ENCODE data around the gene PLCXD3. TPM values are rescaled to one million over a fixed set of nuclear protein-coding genes. Genes with fewer than 3 reads are reported as not detected.
"Not testable (repeated sequence)": the region's sequence is repeated elsewhere in the genome, so short reads cannot be mapped to it uniquely, and the experiment has no call there.

The PLCXD3 gene
- total and polyA plus RNA-seq, 2 experiments from 2014 or later, result 0.13 to 0.22 TPM

DNA sequence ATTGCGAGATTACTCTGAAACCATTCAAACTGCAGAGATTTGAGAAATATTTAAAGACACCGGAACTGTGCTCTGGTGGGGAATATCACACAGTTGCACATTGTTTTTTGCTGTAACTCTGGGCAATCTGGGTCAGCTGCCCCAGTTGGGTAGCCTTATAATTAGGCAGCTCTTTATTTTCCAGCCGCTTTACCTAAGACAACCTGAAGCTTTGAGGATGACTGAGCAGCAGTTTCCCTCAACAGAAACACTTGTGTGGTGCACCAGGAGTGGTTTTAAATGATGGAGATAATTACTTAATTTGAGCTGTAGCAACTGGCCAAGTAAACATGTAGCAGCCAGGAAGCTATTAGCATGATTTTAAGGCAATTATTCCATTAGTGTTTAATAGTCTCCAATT, 2.9 kb downstream of the PLCXD3 start:
- no peak overlapping the region for H3K9ac ChIP-seq
- no peak for DNase-seq
- peaks cover 12% of the 10 kb centered on the region for H3K27me3 ChIP-seq (replicated peaks; ENCODE audit: insufficient read depth)
- in situ Hi-C loops (cut with MboI), result no loop called here
- H3K27ac ChIP-seq, result no peak overlapping the region
- H3K4me1 ChIP-seq (ENCODE audit: insufficient read depth), result 0 out of 2 replicates have a peak, but pooled peaks cover 6% of the 10 kb centered on the region
- H3K79me2 ChIP-seq (ENCODE audit: insufficient read depth), result no peaks in the 10 kb centered on the region
- no peaks in the 10 kb centered on the region for H3K9me3 ChIP-seq (ENCODE audit: low read depth)
- no peaks in the 10 kb centered on the region for H4K20me1 ChIP-seq (ENCODE audit: insufficient read depth)
- no peak overlapping the region for H3K4me2 ChIP-seq (ENCODE audit: unreplicated experiment)
- H3K9me2 ChIP-seq (ENCODE audit: insufficient read depth), result no peaks in the 10 kb centered on the region
- H3K36me3 ChIP-seq (ENCODE audit: low read depth), result no peaks in the 10 kb centered on the region
- H3K4me3 ChIP-seq, result no peak overlapping the region
- H2AFZ ChIP-seq, result no peak overlapping the region
- H3F3A ChIP-seq (ENCODE audit: insufficient read depth), result no peaks in the 10 kb centered on the region
- 95 to 96% methylated on average over 3 of the region's 3 CpGs for WGBS, 2 experiments (ENCODE audit: low coverage in 1 of 2, low lambda C conversion rate in 2 of 2, missing lambda C conversion rate in 2 of 2)
- TF ChIP-seq EZH2 (IDR thresholded peaks at IDR 0.05; ENCODE audit: insufficient read depth, poor library complexity, severe bottlenecking), result no peak
- TF ChIP-seq EZH2phosphoT487 (IDR thresholded peaks at IDR 0.05; ENCODE audit: insufficient read depth, low read depth), result no peak

- TF ChIP-seq EZH2phosphoT487 (IDR thresholded peaks at IDR 0.05; ENCODE audit: insufficient read depth, low read depth), result no peak
- no peak for TF ChIP-seq EZH2 (IDR thresholded peaks at IDR 0.05; ENCODE audit: insufficient read depth, poor library complexity, severe bottlenecking)
- Histone ChIP-seq H3K9me3 (ENCODE audit: low read depth) (no peaks in the 10 kb centered on the region), H3K27me3 (replicated peaks; ENCODE audit: insufficient read depth) (no peaks in the 10 kb centered on the region), H2AFZ (no peak overlapping the region), H3K79me2 (ENCODE audit: insufficient read depth) (no peaks in the 10 kb centered on the region), H4K20me1 (ENCODE audit: insufficient read depth) (no peaks in the 10 kb centered on the region), H3K9me2 (ENCODE audit: insufficient read depth) (no peaks in the 10 kb centered on the region), H3K4me2 (ENCODE audit: unreplicated experiment) (no peak overlapping the region), H3K9ac (no peak overlapping the region), H3K27ac (no peak overlapping the region), H3K4me3 (no peak overlapping the region), H3F3A (ENCODE audit: insufficient read depth) (no peaks in the 10 kb centered on the region), H3K36me3 (ENCODE audit: low read depth) (no peaks in the 10 kb centered on the region), H3K4me1 (ENCODE audit: insufficient read depth) (0 out of 2 replicates have a peak, but pooled peaks cover 6% of the 10 kb centered on the region)
- DNase-seq, result no peak
- in situ Hi-C loops (cut with MboI), result no loop called here
Observed at GRCh38 chr5:41503860-41504259, 6.5 kb downstream of the PLCXD3 start.

DNA sequence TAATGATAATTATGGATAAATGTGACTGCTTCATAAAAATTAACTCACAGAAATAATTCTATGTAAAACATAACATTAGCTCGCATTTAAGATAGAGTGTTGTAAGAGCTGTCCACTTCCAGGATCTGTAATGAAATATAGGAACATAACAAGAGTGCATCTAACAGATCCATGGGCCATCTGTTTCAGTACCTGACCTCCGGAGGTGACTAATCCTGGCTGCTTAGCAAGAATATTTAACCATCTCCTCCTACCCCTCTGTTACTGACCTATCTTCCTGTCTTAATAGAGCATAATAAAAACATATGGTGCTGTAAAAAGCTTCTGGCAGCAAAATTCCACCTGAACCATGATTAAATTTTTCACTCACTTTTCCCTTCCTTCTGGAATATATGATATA, 7.1 kb downstream of the PLCXD3 start:
- in situ Hi-C loops (cut with MboI), result no loop called here
- no peaks in the 10 kb centered on the region for H3K9me2 ChIP-seq (ENCODE audit: insufficient read depth)
- no peak overlapping the region for H3K9ac ChIP-seq
- no peak overlapping the region for H2AFZ ChIP-seq
- no peaks in the 10 kb centered on the region for H3K27me3 ChIP-seq (replicated peaks; ENCODE audit: insufficient read depth)
- 58 to 65% methylated on average over 2 of the region's 2 CpGs for WGBS, 2 experiments (ENCODE audit: low coverage in 1 of 2, low lambda C conversion rate in 2 of 2, missing lambda C conversion rate in 2 of 2)
- H3K4me1 ChIP-seq (ENCODE audit: insufficient read depth), result 0 out of 2 replicates have a peak, but pooled peaks cover 5% of the 10 kb centered on the region
- H3K4me3 ChIP-seq, result no peak overlapping the region
- no peaks in the 10 kb centered on the region for H4K20me1 ChIP-seq (ENCODE audit: insufficient read depth)
- no peak for TF ChIP-seq EZH2phosphoT487 (IDR thresholded peaks at IDR 0.05; ENCODE audit: insufficient read depth, low read depth)
- no peak for TF ChIP-seq EZH2 (IDR thresholded peaks at IDR 0.05; ENCODE audit: insufficient read depth, poor library complexity, severe bottlenecking)
- no peak overlapping the region for H3K4me2 ChIP-seq (ENCODE audit: unreplicated experiment)
- no peak overlapping the region for H3K27ac ChIP-seq
- no peaks in the 10 kb centered on the region for H3K36me3 ChIP-seq (ENCODE audit: low read depth)
- no peaks in the 10 kb centered on the region for H3F3A ChIP-seq (ENCODE audit: insufficient read depth)
- H3K9me3 ChIP-seq (ENCODE audit: low read depth), result no peaks in the 10 kb centered on the region
- no peaks in the 10 kb centered on the region for H3K79me2 ChIP-seq (ENCODE audit: insufficient read depth)
- DNase-seq, result no peak

DNA sequence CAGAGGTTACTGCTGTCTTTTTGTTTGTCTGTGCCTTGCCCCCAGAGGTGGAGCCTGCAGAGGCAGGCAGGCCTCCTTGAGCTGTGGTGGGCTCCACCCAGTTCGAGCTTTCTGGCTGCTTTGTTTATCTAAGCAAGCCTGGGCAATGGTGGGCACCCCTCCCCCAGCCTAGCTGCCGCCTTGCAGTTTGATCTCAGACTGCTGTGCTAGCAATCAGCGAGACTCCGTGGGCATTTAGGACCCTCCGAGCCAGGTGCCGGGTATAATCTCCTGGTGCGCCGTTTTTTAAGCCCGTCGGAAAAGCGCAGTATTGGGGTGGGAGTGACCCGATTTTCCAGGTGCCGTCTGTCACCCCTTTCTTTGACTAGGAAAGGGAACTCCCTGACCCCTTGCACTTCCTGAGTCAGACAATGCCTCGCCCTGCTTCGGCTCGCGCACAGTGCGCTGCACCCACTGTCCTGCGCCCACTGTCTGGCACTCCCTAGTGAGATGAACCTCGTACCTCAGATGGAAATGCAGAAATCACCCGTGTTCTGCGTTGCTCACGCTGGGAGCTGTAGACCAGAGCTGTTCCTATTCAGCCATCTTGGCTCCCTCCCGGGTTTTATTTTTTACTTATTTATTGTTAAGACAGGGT, 16.8 kb downstream of the PLCXD3 start:
- H3K9me2 ChIP-seq (ENCODE audit: insufficient read depth); H3K27ac ChIP-seq; H3K9me3 ChIP-seq (ENCODE audit: low read depth); H4K20me1 ChIP-seq (ENCODE audit: insufficient read depth); H3K4me2 ChIP-seq (ENCODE audit: unreplicated experiment); H3K9ac ChIP-seq; H3F3A ChIP-seq (ENCODE audit: insufficient read depth); H3K27me3 ChIP-seq (replicated peaks; ENCODE audit: insufficient read depth); H3K79me2 ChIP-seq (ENCODE audit: insufficient read depth); H3K4me3 ChIP-seq; in situ Hi-C loops (cut with MboI); H3K36me3 ChIP-seq (ENCODE audit: low read depth); H3K4me1 ChIP-seq (ENCODE audit: insufficient read depth); DNase-seq; H2AFZ ChIP-seq: not testable (repeated sequence)
- WGBS, 2 experiments (ENCODE audit: low coverage in 1 of 2, low lambda C conversion rate in 2 of 2, missing lambda C conversion rate in 2 of 2), result 66 to 75% methylated on average over 21 to 24 of the region's 24 CpGs

DNA sequence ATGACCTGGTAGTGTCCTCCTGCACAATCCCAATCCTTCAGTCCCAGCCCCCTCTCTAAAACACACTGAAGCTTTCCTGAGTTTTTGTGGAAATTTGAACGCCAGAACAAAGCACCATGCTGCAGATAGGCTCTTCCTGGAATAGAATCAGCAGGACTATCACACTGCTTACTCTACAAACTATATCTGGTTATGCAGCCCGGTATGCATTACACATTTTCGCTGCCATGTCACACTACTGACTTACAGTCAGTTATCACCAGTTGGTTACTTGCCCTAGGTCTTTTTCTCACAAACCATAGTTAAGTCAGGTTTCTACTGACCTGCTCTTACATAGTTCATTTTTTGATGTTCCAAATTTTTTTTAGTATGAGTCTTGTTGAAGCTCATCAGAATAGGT, 24.9 kb downstream of the PLCXD3 start:
- no peak overlapping the region for H3K4me2 ChIP-seq (ENCODE audit: unreplicated experiment)
- 41 to 48% methylated on average over 3 of the region's 3 CpGs for WGBS, 2 experiments (ENCODE audit: low coverage in 1 of 2, low lambda C conversion rate in 2 of 2, missing lambda C conversion rate in 2 of 2)
- H3K27ac ChIP-seq, result no peak overlapping the region
- H4K20me1 ChIP-seq (ENCODE audit: insufficient read depth), result no peaks in the 10 kb centered on the region
- TF ChIP-seq EZH2 (IDR thresholded peaks at IDR 0.05; ENCODE audit: insufficient read depth, poor library complexity, severe bottlenecking), result no peak
- TF ChIP-seq EZH2phosphoT487 (IDR thresholded peaks at IDR 0.05; ENCODE audit: insufficient read depth, low read depth), result no peak
- H3K9me2 ChIP-seq (ENCODE audit: insufficient read depth), result no peaks in the 10 kb centered on the region
- no peaks in the 10 kb centered on the region for H3K4me1 ChIP-seq (ENCODE audit: insufficient read depth)
- no peaks in the 10 kb centered on the region for H3K27me3 ChIP-seq (replicated peaks; ENCODE audit: insufficient read depth)
- no peaks in the 10 kb centered on the region for H3K9me3 ChIP-seq (ENCODE audit: low read depth)
- H3F3A ChIP-seq (ENCODE audit: insufficient read depth), result no peaks in the 10 kb centered on the region
- no peaks in the 10 kb centered on the region for H3K79me2 ChIP-seq (ENCODE audit: insufficient read depth)
- H2AFZ ChIP-seq, result no peak overlapping the region
- no peak overlapping the region for H3K4me3 ChIP-seq
- in situ Hi-C loops (cut with MboI), result no loop called here
- H3K36me3 ChIP-seq (ENCODE audit: low read depth), result no peaks in the 10 kb centered on the region
- DNase-seq, result no peak
- H3K9ac ChIP-seq, result no peak overlapping the region

Data from GM23248 (cell line).